Liver (tissue), 3 donors: ENCODE results near the gene CLDN24.

ENCODE experiments used
- EGR1 ChIP-seq, 2 donors: IDR thresholded peaks; 2 replicates each; pipeline ENCODE4 v1.6.1; 2016 to 2018; ENCODE audit warnings: antibody characterized with exemption in 2 of 2, low read depth in 2 of 2
- RAD21 ChIP-seq, 2 donors: IDR thresholded peaks; 2 replicates each; pipeline ENCODE4 v1.6.1; 2016; ENCODE audit warnings: antibody characterized with exemption in 2 of 2, mild to moderate bottlenecking in 2 of 2
- REST ChIP-seq: IDR thresholded peaks from 2 replicates; pipeline ENCODE4 v1.6.1; 2016; ENCODE audit warnings: antibody characterized with exemption, mild to moderate bottlenecking
- SP1 ChIP-seq: IDR thresholded peaks from 2 replicates; pipeline ENCODE4 v1.6.1; 2018; ENCODE audit warnings: antibody characterized with exemption, mild to moderate bottlenecking
- YY1 ChIP-seq: IDR thresholded peaks from 2 replicates; pipeline ENCODE4 v1.6.1; 2016; ENCODE audit warnings: antibody characterized with exemption, mild to moderate bottlenecking
- TF ChIP-seq, protein P1 (sequence below): fragments of 150-350 bp; IDR thresholded peaks from 2 replicates; pipeline ENCODE4 v1.5.1; 2017; ENCODE audit warnings: improper control_type of control experiment, low read depth, low read length; ENCODE audit not compliant: missing input control
- TF ChIP-seq, protein P2 (sequence below): IDR thresholded peaks from 2 replicates; pipeline ENCODE4 v1.6.1; 2016; ENCODE audit warnings: antibody characterized with exemption
- TF ChIP-seq, protein P3 (sequence below): IDR thresholded peaks from 2 replicates; pipeline ENCODE4 v1.6.1; 2016; ENCODE audit warnings: antibody characterized with exemption
- donor health status: healthy.
- donor health status: healthy.

- TF ChIP-seq, protein P1, sequence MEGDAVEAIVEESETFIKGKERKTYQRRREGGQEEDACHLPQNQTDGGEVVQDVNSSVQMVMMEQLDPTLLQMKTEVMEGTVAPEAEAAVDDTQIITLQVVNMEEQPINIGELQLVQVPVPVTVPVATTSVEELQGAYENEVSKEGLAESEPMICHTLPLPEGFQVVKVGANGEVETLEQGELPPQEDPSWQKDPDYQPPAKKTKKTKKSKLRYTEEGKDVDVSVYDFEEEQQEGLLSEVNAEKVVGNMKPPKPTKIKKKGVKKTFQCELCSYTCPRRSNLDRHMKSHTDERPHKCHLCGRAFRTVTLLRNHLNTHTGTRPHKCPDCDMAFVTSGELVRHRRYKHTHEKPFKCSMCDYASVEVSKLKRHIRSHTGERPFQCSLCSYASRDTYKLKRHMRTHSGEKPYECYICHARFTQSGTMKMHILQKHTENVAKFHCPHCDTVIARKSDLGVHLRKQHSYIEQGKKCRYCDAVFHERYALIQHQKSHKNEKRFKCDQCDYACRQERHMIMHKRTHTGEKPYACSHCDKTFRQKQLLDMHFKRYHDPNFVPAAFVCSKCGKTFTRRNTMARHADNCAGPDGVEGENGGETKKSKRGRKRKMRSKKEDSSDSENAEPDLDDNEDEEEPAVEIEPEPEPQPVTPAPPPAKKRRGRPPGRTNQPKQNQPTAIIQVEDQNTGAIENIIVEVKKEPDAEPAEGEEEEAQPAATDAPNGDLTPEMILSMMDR = no peak
- TF ChIP-seq YY1 (no peak), REST (no peak), SP1 (no peak), EGR1 (IDR thresholded peaks at IDR 0.05; ENCODE audit: low read depth in 2 of 2) (no peak), RAD21 (IDR thresholded peaks at IDR 0.05) (no peak)
- TF ChIP-seq, protein P2, sequence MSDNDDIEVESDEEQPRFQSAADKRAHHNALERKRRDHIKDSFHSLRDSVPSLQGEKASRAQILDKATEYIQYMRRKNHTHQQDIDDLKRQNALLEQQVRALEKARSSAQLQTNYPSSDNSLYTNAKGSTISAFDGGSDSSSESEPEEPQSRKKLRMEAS = no peak
- TF ChIP-seq, protein P3, sequence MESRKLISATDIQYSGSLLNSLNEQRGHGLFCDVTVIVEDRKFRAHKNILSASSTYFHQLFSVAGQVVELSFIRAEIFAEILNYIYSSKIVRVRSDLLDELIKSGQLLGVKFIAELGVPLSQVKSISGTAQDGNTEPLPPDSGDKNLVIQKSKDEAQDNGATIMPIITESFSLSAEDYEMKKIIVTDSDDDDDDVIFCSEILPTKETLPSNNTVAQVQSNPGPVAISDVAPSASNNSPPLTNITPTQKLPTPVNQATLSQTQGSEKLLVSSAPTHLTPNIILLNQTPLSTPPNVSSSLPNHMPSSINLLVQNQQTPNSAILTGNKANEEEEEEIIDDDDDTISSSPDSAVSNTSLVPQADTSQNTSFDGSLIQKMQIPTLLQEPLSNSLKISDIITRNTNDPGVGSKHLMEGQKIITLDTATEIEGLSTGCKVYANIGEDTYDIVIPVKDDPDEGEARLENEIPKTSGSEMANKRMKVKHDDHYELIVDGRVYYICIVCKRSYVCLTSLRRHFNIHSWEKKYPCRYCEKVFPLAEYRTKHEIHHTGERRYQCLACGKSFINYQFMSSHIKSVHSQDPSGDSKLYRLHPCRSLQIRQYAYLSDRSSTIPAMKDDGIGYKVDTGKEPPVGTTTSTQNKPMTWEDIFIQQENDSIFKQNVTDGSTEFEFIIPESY = no peak
Measured at GRCh38 chr4:183343730-183344129, 21.5 kb upstream of the CLDN24 start.
